Activated CD4-positive, alpha-beta T cell treated with anti-CD3 and anti-CD28 coated beads, Interleukin-2, amount 10 ng/mL, durations not matched to agents 24 days and 14 days (primary cell): ENCODE data around the gene MSI2. TPM values are rescaled to one million over a fixed set of nuclear protein-coding genes. Genes with fewer than 3 reads are reported as not detected.
A peak's percentile ranks its signal among the peaks of the same experiment; 100 is the strongest.

ENCODE experiments used
- DNase-seq: peaks from one replicate; pipeline ENCODE4 v3.0.0; 2022
- H3K27ac Mint-ChIP-seq: one replicate; pipeline ENCODE4 v1.8.0; 2022; ENCODE audit warnings: mild to moderate bottlenecking, mixed read lengths
- H3K27me3 Mint-ChIP-seq: one replicate; pipeline ENCODE4 v1.8.0; 2022; ENCODE audit warnings: mixed read lengths
- H3K36me3 Mint-ChIP-seq: one replicate; pipeline ENCODE4 v1.8.0; 2022; ENCODE audit warnings: low read depth, mild to moderate bottlenecking, mixed read lengths
- H3K4me1 Mint-ChIP-seq: one replicate; pipeline ENCODE4 v1.8.0; 2021; ENCODE audit warnings: mixed read lengths
- H3K4me3 Mint-ChIP-seq: one replicate; pipeline ENCODE4 v1.8.0; 2022; ENCODE audit warnings: mild to moderate bottlenecking, moderate library complexity, mixed read lengths
- H3K9me3 Mint-ChIP-seq: one replicate; pipeline ENCODE4 v1.8.0; 2021; ENCODE audit warnings: mixed read lengths
- intact Hi-C: fragments of 100-400 bp; cut with micrococcal nuclease; formaldehyde crosslinking; loops from one replicate; pipeline ENCODE4 v1.15.1; 2023
- total RNA-seq: library from RNA; stranded (reverse); gene quantifications from 2 replicates; pipeline ENCODE4 v1.2.3, GENCODE V29; 2022

The MSI2 gene
- total RNA-seq, 1 donor from 2014 or later = 172 TPM

GRCh38 chr17:57482657-57483056, 226.3 kb downstream of the MSI2 start:
- Mint-ChIP-seq H3K4me3 (no peak overlapping the region), H3K4me1 (peaks cover 45% of the 10 kb centered on the region), H3K9me3 (no peaks in the 10 kb centered on the region)

GRCh38 chr17:57484081-57484666, 227.9 kb downstream of the MSI2 start:
- no peak for DNase-seq
- H3K27me3 Mint-ChIP-seq = no peaks in the 10 kb centered on the region
- H3K4me1 Mint-ChIP-seq = peaks cover 45% of the 10 kb centered on the region
- intact Hi-C loops = no loop called here
- peak overlapping the region; percentile 60 for H3K27ac Mint-ChIP-seq
- no peak overlapping the region for H3K4me3 Mint-ChIP-seq
- no peaks in the 10 kb centered on the region for H3K9me3 Mint-ChIP-seq
- H3K36me3 Mint-ChIP-seq = peaks cover 9% of the 10 kb centered on the region

More at GRCh38 chr17:57482657-57483056, 226.3 kb downstream of the MSI2 start:
- Mint-ChIP-seq H3K36me3 (peaks cover 15% of the 10 kb centered on the region), H3K27me3 (no peaks in the 10 kb centered on the region), H3K27ac (no peak overlapping the region)
- no peak for DNase-seq
- intact Hi-C loops = no loop called here

GRCh38 chr17:57484826-57485565, 228.7 kb downstream of the MSI2 start:
- peaks cover 9% of the 10 kb centered on the region for H3K36me3 Mint-ChIP-seq
- no peaks in the 10 kb centered on the region for H3K27me3 Mint-ChIP-seq
- H3K9me3 Mint-ChIP-seq = no peaks in the 10 kb centered on the region
- H3K27ac Mint-ChIP-seq = peak overlapping the region; percentile 70
- no peak for DNase-seq
- H3K4me3 Mint-ChIP-seq = peak overlapping the region; percentile 13
- H3K4me1 Mint-ChIP-seq = peaks cover 45% of the 10 kb centered on the region
- intact Hi-C loops = loop anchor here (5.0 kb wide), 1 partner anchor 37 kb away; no protein-coding TSS in a partner anchor

GRCh38 chr17:57485566-57485865, 229.2 kb downstream of the MSI2 start:
- DNase-seq = no peak

GRCh38 chr17:57485916-57486881, 229.9 kb downstream of the MSI2 start:
- Mint-ChIP-seq H3K36me3 (peaks cover 6% of the 10 kb centered on the region), H3K4me1 (peaks cover 35% of the 10 kb centered on the region), H3K9me3 (no peaks in the 10 kb centered on the region), H3K27me3 (no peaks in the 10 kb centered on the region), H3K4me3 (peak overlapping the region; percentile 38), H3K27ac (peak overlapping the region; percentile 70)
- intact Hi-C loops = loop anchor here (1.0 to 5.0 kb wide), 2 partner anchors 36 to 45 kb away; no protein-coding TSS in a partner anchor
- DNase-seq = no peak

More at GRCh38 chr17:57485566-57485865, 229.2 kb downstream of the MSI2 start:
- Mint-ChIP-seq H3K9me3 (no peaks in the 10 kb centered on the region), H3K4me1 (peaks cover 42% of the 10 kb centered on the region), H3K27ac (peak overlapping the region; percentile 70), H3K36me3 (peaks cover 6% of the 10 kb centered on the region), H3K27me3 (no peaks in the 10 kb centered on the region), H3K4me3 (peak overlapping the region; percentile 38)
- intact Hi-C loops = loop anchor here (5.0 kb wide), 1 partner anchor 37 kb away; no protein-coding TSS in a partner anchor

GRCh38 chr17:57486882-57487301, 230.6 kb downstream of the MSI2 start:
- Mint-ChIP-seq H3K27me3 (no peaks in the 10 kb centered on the region), H3K4me1 (peaks cover 31% of the 10 kb centered on the region), H3K36me3 (peaks cover 6% of the 10 kb centered on the region), H3K27ac (peak overlapping the region; percentile 31), H3K9me3 (no peaks in the 10 kb centered on the region), H3K4me3 (no peak overlapping the region)
- intact Hi-C loops = loop anchor here (1.0 to 5.0 kb wide), 2 partner anchors 35 to 46 kb away; no protein-coding TSS in a partner anchor
- DNase-seq = no peak

GRCh38 chr17:57487573-57487972, 231.2 kb downstream of the MSI2 start:
- Mint-ChIP-seq H3K36me3 (peaks cover 6% of the 10 kb centered on the region), H3K9me3 (no peaks in the 10 kb centered on the region), H3K4me1 (peaks cover 31% of the 10 kb centered on the region), H3K27me3 (no peaks in the 10 kb centered on the region), H3K4me3 (no peak overlapping the region), H3K27ac (peak overlapping the region; percentile 42)
- DNase-seq = no peak
- intact Hi-C loops = loop anchor here (5.0 kb wide), 1 partner anchor 35 kb away; no protein-coding TSS in a partner anchor

- Mint-ChIP-seq H3K27me3 (no peaks in the 10 kb centered on the region), H3K36me3 (peaks cover 6% of the 10 kb centered on the region), H3K4me3 (no peak overlapping the region), H3K9me3 (no peaks in the 10 kb centered on the region), H3K27ac (no peak overlapping the region), H3K4me1 (peaks cover 33% of the 10 kb centered on the region)
- intact Hi-C loops = loop anchor here (5.0 kb wide), 1 partner anchor 33 kb away; no protein-coding TSS in a partner anchor
- DNase-seq = no peak
Measured at GRCh38 chr17:57488856-57489255, 232.5 kb downstream of the MSI2 start.

GRCh38 chr17:57489321-57489720, 233.0 kb downstream of the MSI2 start:
- no peaks in the 10 kb centered on the region for H3K9me3 Mint-ChIP-seq
- intact Hi-C loops = loop anchor here (5.0 kb wide), 1 partner anchor 33 kb away; no protein-coding TSS in a partner anchor
- H3K36me3 Mint-ChIP-seq = peaks cover 6% of the 10 kb centered on the region
- no peak for DNase-seq
- H3K27ac Mint-ChIP-seq = no peak overlapping the region
- no peak overlapping the region for H3K4me3 Mint-ChIP-seq
- H3K4me1 Mint-ChIP-seq = peaks cover 32% of the 10 kb centered on the region
- H3K27me3 Mint-ChIP-seq = no peaks in the 10 kb centered on the region

- no peak for DNase-seq
- intact Hi-C loops = no loop called here
- no peak overlapping the region for H3K27ac Mint-ChIP-seq
- no peak overlapping the region for H3K4me3 Mint-ChIP-seq
- peaks cover 2% of the 10 kb centered on the region for H3K36me3 Mint-ChIP-seq
- no peaks in the 10 kb centered on the region for H3K9me3 Mint-ChIP-seq
- no peaks in the 10 kb centered on the region for H3K27me3 Mint-ChIP-seq
- peaks cover 22% of the 10 kb centered on the region for H3K4me1 Mint-ChIP-seq
Measured at GRCh38 chr17:57490111-57490845, 234.0 kb downstream of the MSI2 start.

- H3K27me3 Mint-ChIP-seq = no peaks in the 10 kb centered on the region
- no peak overlapping the region for H3K27ac Mint-ChIP-seq
- DNase-seq = no peak
- peaks cover 18% of the 10 kb centered on the region for H3K4me1 Mint-ChIP-seq
- no peaks in the 10 kb centered on the region for H3K36me3 Mint-ChIP-seq
- H3K9me3 Mint-ChIP-seq = no peaks in the 10 kb centered on the region
- no peak overlapping the region for H3K4me3 Mint-ChIP-seq
- intact Hi-C loops = no loop called here
Measured at GRCh38 chr17:57490890-57491289, 234.6 kb downstream of the MSI2 start.

- H3K9me3 Mint-ChIP-seq = no peaks in the 10 kb centered on the region
- peaks cover 7% of the 10 kb centered on the region for H3K4me1 Mint-ChIP-seq
- no peak overlapping the region for H3K4me3 Mint-ChIP-seq
- no peak overlapping the region for H3K27ac Mint-ChIP-seq
- no peak for DNase-seq
- H3K36me3 Mint-ChIP-seq = no peaks in the 10 kb centered on the region
- no peaks in the 10 kb centered on the region for H3K27me3 Mint-ChIP-seq
- intact Hi-C loops = no loop called here
Measured at GRCh38 chr17:57493171-57493570, 236.8 kb downstream of the MSI2 start.

GRCh38 chr17:57493625-57494024, 237.3 kb downstream of the MSI2 start:
- no peak for DNase-seq
- H3K36me3 Mint-ChIP-seq = no peaks in the 10 kb centered on the region
- intact Hi-C loops = no loop called here
- H3K9me3 Mint-ChIP-seq = no peaks in the 10 kb centered on the region
- H3K4me3 Mint-ChIP-seq = no peak overlapping the region
- H3K27me3 Mint-ChIP-seq = no peaks in the 10 kb centered on the region
- H3K4me1 Mint-ChIP-seq = peaks cover 10% of the 10 kb centered on the region
- H3K27ac Mint-ChIP-seq = no peak overlapping the region
